ENCODE data around the gene CCDC137. TPM values are rescaled to one million over a fixed set of nuclear protein-coding genes. Genes with fewer than 3 reads are reported as not detected.

Gene CCDC137
- total RNA-seq, 1 donor from 2014 or later, result 6.9 TPM

DNA sequence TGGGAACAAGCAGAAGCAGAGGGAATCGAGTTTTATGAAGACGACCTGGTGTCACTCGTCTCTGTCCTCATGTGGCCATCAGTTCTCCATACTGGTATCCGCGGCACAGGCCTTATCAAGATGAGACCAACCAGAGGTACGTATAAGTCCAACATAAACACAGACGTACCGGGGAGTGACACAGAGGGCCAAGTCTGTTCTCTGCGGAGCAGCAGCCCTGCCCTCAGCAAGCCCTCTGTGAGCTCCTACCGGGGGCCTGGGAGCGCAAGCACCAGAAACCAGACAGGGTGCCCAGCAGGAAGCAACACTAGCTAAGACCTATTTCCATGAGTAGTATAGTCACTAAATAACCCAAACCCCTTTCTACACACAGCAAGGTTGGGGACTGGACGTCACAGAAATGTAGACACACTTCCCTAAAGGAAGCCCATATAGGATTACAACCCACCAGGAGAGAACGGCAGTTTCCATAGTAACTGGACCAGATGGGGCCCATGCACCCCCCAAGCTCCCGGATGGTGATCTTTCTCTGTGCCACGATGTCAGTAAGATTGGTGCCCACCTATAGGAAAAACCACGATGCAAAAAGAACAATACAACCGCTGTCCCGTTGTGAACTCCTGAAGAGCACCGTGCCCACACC, 16.1 kb downstream of the CCDC137 start:
- no peak for DNase-seq (ENCODE audit: low read depth in 2 of 2)

- no peak for DNase-seq (ENCODE audit: low read depth in 2 of 2)
Observed at GRCh38 chr17:81683208-81683583, 16.7 kb downstream of the CCDC137 start.

DNA sequence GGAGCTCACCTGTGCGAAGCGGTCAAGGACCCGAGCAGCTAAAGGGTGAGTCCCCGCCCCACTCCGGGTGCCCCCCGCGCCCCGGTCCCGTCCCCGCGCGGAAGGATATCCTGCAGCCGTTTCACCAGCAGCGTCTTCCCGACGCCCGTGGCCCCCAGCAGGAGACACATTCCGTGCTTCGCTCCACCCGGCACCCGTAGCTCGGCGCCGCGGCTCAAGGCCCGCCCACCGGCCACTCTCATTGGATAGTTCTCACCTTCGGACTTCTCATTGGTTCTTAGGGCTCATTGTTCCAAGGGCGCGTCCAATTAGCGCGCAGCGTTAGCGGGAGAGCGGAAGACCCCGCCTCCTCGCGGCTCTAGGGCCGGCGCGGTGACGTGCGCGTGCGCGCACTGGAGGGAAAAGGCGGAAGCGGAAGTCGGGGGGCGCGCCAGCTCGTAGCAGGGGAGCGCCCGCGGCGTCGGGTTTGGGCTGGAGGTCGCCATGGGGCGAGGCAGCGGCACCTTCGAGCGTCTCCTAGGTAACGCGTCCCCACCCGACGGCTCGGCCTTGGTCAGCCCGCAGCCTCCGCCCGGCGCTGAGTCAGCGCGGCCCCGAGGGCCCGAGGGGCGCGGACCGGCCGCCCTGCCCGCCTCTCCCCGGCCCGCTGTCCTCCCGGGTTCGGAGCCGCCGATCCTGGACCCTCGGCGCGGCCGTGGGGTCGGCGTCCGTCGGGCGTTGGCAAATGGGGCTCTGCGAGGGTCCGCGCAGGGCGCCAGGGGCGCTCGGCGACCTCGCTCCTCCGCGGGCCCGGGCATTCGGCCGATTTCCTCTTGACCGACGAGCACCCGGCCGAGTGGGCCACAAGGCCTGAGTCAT, 17.3 kb downstream of the CCDC137 start, which contains the start of the genes ARL16 and HGS:
TSS of gene ARL16 (minus strand) at position 214 of the 858 bp plus-strand sequence. CDS start at position 170, 44 bp downstream.
TSS of gene HGS (plus strand) at position 428 of the 858 bp plus-strand sequence. CDS start at position 484, 56 bp downstream.
- peak; percentile 99 for DNase-seq (ENCODE audit: low read depth in 2 of 2)

DNA sequence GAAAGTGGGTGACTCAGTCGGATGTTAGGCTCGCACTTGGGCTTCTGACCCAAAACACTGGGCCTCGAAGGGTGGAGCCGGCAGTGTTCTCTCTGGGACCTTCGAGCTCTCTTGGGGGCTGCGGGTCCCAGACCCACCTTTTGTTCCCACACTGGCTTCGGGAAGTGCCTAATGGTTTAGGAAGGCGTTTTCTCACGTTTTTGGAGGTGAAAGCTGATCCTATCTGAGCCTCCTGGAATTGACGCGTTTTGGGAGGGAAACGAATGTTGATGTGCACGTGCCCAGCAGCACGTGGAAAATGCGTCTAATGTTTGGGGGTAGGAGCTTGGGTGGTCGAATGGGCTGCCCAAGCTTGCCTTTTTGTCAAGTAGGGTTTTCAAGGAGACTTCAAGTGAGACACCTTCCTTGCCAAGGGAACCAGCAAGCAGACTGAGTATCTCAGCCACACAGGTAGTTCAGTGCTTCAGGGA, 17.9 kb downstream of the CCDC137 start:
- no peak for DNase-seq (ENCODE audit: low read depth in 2 of 2)

DNA sequence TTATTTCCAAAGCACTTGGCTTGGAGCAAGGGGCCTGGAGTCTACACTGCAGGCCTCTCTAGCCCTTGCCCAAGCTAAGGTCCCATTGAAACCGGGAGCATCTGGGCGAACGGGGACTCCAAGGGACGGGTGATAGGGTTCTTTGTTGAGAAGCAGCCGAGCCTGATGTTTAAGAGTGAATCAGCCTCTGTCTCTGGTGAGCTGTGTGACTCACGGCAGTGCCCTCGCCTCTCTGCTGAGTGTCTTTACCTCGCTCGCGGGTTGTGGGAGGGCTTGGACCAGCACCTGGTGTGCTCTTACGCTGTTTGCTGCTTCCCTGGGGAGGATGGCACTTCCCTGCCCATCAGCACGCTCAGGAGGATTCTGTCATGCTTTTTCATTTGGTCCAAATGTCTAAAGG, 18.6 kb downstream of the CCDC137 start:
- peak in 1 of 2 donors; percentile 69 for DNase-seq (ENCODE audit: low read depth in 2 of 2)

DNA sequence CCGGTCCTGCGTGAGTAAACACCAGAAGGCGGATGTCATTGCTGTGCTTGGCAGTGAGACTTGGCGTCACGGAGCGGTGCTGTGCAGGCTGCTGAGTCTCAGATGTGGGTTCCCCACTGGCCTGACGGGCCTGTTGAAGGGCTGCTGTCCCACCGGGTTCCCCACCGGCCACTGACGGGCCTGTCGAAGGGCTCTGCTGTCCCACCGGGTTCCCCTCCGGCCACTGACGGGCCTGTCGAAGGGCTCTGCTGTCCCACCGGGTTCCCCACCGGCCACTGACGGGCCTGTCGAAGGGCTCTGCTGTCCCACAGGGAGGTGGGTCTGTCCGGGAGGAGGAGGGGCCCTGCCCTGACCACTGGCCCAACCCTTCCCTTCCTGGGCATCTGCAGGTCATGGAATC, 20.1 kb downstream of the CCDC137 start:
- no peak for DNase-seq (ENCODE audit: low read depth in 2 of 2)

DNA sequence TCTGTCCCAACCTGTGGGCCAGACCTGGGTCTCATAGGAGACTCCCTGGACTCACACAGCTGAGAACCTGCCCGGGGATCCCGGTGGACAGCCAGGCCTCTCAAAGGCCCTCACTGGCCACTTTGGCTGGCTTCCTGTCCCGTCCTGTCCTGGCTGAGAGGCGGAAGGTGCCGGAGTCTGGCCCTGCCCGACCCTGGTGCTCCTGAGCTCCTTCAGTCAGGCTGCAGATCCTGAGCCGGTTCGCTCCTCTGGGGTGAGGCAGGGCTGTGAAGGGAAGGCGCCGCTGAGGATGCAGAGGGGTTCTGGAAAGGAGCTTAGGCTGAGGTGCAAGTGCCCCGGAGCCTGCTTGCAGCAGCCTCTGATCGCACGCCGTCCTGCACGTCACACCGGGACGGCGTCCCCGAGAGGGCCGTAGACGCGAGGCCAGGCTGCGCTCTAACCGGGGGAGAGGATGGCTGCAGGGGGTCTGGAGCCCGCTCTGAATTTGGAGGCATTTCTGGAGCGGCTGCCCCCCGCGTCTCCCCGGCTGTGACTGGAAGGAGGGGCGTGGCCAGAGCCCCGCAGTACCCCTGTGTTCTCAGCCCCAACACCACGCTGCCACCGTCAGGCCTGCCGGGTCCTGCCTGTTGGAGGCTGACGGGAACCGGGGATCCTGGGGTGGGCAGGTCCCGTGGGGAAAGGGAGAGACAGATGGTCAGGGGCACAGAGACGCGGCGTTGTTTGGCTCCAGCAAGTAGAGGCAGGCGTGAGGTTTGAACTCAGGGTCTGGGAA, 21.4 kb downstream of the CCDC137 start:
- DNase-seq (ENCODE audit: low read depth in 2 of 2), result no peak

DNA sequence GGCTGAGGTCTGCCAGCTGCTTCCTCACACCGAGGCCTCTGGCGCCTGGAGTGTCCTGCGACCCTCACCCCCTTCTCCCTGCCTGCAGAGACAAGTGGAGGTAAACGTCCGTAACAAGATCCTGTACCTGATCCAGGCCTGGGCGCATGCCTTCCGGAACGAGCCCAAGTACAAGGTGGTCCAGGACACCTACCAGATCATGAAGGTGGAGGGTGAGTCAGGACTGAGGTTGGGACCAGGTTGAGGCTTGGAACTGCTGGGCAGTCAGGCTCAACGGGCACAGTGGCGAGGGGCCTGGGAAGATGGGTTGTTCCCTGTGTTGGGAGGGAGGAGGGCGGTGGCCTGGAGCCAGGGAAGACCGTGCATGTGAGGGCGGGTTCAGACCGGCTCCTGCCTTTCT, 22.1 kb downstream of the CCDC137 start:
- no peak for DNase-seq (ENCODE audit: low read depth in 2 of 2)

- DNase-seq (ENCODE audit: low read depth in 2 of 2), result no peak
Observed at GRCh38 chr17:81690066-81690465, 23.5 kb downstream of the CCDC137 start.

DNA sequence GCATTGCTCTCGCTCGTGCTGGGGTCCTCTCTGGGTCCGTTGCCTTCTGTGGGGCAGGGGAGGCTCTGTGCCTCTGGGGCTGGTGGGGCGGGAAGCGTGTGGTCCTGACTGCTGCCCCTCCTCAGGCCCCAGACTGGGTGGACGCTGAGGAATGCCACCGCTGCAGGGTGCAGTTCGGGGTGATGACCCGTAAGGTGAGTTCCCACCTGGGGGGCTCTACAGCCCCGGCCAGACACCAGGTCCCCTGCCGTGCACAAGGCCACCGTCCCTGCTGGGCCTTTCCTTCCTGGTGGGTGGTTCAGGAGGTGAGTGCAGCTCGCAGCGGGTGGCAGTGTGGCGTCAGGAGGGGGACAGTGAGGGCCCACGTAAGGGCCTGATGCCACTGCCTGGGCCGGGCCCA, 24.0 kb downstream of the CCDC137 start:
- DNase-seq (ENCODE audit: low read depth in 2 of 2), result no peak

GRCh38 chr17:81691196-81691595, 24.7 kb downstream of the CCDC137 start:
- no peak for DNase-seq (ENCODE audit: low read depth in 2 of 2)

DNA sequence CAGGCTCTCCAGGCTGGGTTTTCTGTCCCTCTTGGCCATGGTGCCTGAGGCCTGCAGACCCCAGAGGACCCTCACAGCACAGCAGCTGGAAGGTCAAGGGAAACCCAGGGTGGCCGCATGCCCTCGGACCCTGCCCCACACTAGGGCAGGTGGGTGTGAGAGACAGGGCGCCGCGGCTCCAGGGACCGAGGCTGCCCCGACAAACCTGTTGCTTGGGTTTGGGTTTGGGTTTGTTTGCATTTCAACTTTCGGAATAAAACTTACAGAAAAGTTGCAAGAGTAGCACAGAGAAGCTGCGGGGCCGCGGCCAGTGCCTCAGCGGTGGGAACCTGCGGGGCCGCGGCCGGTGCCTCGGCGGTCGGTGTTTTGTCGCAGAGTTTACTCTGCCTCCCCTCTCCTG, 25.1 kb downstream of the CCDC137 start:
- DNase-seq (ENCODE audit: low read depth in 2 of 2), result no peak

DNA sequence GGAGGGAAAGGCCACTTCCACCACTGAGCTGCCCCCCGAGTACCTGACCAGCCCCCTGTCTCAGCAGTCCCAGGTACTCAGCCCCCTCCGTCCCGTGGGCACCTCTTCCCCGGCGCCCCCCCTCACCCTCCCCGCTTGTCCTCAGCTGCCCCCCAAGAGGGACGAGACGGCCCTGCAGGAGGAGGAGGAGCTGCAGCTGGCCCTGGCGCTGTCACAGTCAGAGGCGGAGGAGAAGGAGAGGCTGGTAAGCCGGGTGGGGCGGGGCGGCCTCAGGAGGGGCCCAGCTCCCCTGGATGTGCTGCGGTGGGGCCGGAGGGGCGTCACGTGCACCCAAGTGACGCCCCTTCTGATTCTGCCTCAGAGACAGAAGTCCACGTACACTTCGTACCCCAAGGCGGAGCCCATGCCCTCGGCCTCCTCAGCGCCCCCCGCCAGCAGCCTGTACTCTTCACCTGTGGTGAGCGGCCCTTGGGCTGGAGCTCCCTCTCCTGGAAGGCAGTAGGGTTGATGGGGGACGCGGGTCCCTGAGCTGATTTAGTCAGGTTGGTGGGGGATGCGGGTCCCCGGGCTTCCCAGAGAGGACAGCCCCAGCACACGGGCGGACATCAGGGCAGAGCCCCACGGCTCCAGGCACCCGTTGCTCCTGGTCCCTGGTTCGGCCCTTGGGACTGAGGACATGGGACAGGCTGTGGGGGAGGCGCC, 27.1 kb downstream of the CCDC137 start:
- no peak for DNase-seq (ENCODE audit: low read depth in 2 of 2)

DNA sequence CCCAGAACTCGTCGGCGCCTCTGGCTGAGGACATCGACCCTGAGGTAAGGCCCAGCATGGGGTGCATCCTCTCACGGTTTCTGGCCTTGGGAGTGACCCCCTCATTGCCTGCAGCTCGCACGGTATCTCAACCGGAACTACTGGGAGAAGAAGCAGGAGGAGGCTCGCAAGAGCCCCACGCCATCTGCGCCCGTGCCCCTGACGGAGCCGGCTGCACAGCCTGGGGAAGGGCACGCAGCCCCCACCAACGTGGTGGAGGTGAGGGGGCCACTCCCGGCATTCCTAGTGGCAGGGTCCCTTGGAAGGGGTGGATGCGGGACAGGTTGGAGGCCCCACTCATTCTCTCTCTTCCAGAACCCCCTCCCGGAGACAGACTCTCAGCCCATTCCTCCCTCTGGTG, 28.3 kb downstream of the CCDC137 start:
- DNase-seq (ENCODE audit: low read depth in 2 of 2), result no peak

- DNase-seq (ENCODE audit: low read depth in 2 of 2), result no peak
Observed at GRCh38 chr17:81695211-81695610, 28.7 kb downstream of the CCDC137 start.

DNA sequence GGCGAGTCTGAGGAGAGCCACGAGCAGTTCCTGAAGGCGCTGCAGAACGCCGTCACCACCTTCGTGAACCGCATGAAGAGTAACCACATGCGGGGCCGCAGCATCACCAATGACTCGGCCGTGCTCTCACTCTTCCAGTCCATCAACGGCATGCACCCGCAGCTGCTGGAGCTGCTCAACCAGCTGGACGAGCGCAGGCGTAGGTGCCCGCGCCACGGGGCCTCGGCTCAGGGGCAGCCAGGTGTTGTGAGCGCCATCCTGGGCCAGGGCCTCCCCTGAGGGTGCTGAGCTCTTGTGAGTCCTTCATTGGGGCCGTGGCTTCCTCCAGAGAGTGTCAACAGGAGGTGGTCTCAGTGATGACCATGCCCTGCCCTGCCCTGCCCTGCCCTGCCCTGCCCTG, 29.3 kb downstream of the CCDC137 start:
- DNase-seq (ENCODE audit: low read depth in 2 of 2), result no peak

DNA sequence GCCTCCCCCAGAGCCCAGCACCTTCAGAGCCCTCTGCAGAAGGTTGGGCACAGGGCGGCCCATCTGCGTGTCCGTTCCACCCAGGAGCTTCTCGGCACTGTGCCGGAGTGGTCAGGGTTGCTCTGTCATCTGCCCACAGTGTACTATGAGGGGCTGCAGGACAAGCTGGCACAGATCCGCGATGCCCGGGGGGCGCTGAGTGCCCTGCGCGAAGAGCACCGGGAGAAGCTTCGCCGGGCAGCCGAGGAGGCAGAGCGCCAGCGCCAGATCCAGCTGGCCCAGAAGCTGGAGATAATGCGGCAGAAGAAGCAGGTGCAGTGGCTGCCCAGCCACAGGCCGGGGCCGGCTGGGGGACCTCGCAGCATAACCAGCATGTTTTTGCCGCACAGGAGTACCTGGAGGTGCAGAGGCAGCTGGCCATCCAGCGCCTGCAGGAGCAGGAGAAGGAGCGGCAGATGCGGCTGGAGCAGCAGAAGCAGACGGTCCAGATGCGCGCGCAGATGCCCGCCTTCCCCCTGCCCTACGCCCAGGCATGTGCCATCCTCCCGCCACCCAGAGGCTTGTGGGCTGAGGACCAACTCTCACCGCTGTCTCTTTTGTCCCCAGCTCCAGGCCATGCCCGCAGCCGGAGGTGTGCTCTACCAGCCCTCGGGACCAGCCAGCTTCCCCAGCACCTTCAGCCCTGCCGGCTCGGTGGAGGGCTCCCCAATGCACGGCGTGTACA, 29.8 kb downstream of the CCDC137 start:
- no peak for DNase-seq (ENCODE audit: low read depth in 2 of 2)

DNA sequence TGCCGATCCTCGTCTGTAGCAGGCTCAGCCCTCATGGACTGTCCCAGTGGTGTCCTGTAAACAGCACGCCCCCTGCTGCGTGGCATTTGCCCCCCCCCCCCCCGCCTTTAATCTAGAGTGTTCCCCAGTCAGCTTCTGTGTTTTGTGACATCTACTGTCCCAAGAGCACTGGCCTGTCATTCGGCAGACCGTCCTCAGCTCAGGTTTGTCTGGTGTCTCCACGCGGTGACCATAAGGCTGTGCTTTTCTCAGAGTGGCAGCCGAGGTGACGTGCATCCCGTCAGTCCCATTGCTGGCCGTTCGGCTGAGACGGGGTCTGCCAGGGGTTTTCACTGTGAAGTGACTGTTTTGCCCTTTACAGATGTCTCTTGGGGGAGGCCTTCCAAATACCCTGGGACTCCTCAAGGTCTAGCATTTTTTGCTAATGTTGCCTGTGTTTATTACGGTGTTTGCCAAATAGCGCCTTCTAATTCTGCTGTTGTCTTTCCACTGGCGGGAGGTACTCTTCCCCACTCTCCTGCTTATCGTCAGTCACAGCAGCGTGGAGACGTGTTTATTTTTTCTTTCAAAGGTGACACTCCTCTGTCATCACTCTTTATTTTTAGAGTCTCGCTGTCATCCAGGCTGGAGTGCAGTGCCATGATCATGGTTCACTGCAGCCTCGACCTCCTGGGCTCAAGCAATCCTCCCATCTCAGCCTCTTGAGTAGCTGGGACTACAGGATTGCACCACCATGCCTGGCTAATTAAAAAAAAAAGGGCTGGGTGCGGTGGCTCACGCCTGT, 30.9 kb downstream of the CCDC137 start:
- DNase-seq (ENCODE audit: low read depth in 2 of 2), result no peak

DNA sequence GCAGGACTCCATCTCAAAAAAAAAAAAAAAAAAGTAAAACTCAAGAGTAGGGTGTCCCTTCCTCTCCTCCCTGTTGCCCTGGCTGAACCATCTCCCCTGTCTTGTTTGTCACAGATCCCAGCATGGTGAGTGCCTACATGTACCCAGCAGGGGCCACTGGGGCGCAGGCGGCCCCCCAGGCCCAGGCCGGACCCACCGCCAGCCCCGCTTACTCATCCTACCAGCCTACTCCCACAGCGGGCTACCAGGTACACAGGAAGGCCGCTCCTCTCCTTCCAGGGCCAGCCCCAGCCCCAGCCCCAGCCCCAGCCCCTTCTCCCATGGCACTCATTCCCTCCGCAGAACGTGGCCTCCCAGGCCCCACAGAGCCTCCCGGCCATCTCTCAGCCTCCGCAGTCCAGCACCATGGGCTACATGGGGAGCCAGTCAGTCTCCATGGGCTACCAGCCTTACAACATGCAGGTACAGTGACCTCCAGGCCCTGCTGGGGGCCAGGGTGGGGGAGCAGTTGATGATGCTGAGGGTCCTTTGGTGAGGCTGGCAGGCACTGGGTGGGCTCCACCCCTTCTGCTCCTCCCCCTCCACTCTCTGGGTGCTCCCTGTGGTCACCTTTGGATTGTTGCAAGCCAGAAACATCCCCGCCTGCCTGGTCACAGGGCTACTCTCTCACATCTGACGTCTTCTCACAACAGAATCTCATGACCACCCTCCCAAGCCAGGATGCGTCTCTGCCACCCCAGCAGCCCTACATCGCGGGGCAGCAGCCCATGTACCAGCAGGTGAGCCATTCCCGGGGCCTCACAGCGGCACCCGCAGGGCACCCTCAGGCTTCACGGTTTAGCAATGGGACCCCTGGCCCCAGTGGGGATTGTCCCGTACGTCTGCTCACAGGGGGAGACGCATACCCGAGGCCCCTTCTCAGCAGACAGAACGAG, 34.1 kb downstream of the CCDC137 start:
- no peak for DNase-seq (ENCODE audit: low read depth in 2 of 2)

Measured in lung microvascular endothelial cell (primary cell).